HG02973 (cell line): Measurements from ENCODE around the gene STT3B.

Experiments used
- ATAC-seq: cut with Tn5 transposase; IDR thresholded peaks from one replicate; pipeline ENCODE4 v1.9.1; 2021; ENCODE audit warnings: moderate library complexity; ENCODE audit not compliant: unreplicated experiment

The STT3B gene

DNA sequence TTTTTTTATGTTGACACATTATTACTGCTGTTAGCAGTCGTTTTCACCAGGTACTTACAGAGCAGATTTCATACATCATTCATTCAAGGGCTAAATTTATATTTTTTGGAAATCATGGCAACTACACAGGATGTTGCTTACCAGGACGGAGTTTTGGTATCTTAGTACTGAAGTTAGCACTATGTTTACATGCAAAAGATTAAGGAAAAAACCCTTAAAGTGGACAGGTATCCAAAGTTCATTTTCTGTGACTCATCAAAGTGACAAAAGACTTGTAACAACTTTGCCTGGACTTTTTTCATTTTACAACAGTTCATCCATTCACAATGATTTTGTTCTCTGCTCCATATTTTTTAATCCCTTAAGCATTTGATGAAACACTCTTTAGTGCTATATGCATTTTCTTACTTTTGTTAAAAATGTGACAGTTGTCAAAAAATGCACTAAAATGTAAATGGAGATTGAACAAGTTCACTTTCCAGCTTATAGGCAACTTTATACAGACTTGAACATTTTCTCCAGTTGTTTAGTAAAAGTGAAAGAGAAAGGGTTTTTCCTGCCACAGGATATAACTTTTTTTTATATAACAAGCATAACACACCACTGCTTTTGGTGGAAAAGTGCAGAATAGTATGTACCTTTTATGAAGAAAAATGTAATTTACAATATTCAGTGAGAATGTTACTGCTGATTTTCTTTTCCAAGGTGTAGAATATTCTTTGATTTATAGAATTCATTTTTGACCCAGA lies 104.1 kb downstream of the STT3B start:
- ATAC-seq, result no peak

DNA sequence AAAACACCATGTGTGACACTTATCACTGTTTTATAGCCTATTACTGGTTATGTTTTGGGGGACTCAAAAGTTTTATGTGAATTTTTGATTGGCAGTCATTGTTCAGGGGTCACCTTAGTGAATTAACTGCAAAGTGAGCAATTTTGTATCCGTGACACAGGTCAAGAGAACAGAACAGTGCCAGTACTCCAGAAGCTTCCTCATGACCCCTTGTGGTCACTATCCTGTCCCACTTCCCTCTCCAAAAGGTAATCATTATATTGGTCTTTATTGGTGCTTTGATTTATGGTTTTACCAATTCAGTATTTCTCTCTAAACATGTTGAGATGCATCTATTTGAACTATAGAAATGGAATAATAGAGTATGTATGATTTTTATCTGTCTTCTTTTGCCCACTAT lies 107.1 kb downstream of the STT3B start:
- no peak for ATAC-seq

DNA sequence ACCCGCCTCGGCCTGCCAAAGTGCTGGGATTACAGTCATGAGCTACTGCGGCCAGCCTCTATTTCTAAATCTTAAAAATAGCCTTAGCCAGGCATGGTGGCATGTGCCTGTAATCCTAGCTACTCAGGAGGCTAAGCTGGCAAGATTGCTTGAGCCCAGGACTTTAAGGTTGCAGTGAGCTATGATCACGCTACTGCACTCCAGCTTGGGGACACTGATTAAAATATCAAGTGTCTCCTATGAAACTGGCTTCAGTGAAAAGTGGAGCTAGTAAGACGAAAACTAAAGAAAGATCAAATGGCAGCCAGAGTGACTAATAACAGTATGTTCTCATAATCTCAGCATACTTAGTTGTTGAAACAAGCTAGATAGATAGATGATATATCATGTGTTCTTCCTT lies 112.5 kb downstream of the STT3B start:
- no peak for ATAC-seq

DNA sequence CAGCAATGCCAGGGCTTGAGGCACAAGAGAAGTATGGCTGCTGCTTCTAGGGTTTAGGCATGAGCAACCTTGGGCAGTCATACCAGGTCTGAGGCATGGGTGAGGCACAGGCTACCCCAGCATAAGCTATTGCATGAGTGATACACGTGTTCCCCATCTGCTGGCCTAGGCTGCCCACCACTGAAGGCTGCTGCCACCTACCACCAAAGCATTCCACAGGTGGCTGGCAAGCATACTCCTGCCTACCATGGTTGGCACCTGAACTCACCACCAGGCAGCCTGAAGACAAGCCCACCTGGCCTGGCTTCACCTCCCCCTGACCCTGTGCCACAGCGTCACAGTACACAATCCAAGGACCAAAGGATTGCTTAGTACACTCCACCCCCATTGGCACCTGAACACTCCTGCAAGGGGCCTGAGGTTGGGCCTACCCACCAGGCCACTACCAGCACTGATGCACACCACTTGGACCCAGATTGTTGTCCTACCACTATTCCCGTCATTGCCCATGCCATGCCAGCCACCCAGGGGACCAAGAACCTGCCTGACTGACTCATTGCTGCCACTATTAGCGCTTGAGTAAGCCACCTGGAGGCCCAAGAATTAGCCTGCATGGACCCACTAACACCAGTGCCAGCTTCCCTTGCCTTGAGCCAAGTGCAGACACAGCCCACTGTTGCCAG lies 115.7 kb downstream of the STT3B start:
- ATAC-seq, result no peak

DNA sequence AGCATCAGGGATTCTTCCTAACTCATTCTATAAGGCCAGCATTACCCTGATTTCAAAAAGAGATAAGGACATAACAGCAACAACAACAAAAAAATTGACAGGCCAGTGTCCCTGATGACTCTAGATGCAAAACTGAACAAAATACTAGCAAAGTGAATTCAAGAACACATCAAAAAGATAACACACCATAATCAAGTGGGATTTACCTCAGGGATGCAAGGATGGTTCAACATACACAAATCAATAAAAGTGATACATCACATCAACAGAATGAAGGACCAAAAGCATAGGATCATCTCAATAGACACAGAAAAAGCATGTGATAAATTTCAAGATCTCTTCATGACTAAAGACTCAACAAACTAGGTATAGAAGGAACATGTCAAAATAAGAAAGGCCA lies 119.6 kb downstream of the STT3B start:
- no peak for ATAC-seq

DNA sequence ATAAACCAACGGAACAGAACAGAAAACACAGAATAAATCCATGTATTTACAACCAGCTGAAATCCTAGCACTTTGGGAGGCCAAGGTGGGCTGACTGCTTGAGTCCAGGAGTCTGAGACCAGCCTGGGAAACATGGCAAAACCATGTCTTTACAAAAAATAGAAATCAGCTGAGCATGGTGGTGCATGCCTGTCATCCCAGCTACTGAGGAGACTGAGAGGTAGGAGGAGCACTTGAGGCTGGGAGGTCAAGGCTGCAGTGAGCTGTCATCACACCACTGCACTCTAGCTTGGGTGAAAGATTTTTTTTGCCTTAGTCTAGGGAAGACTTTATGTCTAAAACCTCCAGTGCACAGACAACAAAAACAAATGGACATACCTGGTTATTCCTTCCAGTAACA lies 120.7 kb downstream of the STT3B start:
- ATAC-seq, result no peak

DNA sequence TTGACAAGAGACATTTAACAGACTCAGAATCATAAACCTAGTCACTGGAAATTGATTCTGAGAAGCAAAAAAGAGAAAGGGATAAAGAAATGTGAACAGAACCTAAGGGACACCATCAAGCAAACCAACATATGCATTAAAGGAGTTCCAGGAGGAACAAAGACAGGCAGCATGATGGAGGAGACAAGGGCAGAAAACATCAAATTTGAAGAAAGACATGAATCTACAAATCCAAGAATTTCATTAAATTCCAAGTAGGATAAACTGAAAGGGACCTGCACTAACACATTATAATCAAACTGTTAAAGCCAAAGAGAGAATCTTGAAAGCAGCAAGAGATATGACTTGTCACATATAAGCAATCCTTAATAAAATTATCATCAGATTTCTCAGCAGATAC lies 122.3 kb downstream of the STT3B start:
- no peak for ATAC-seq

DNA sequence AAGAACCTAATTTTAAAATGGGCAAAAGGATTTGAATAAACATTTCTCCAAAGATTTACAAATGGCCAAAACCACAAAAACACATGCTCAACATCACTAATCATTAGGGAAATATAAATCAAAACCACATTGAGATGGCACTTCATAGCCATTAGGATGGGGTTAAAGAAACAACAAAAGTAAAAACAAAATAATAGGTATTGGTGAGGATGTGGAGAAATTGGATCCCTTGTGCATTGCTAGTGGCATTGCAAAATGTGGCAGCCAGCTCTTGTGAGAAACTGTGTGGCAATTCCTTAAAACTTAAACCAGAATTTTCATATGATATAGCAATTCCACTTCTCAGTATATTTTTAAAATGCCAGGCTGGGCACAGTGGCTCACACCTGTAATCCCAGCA lies 126.5 kb downstream of the STT3B start:
- ATAC-seq, result no peak

DNA sequence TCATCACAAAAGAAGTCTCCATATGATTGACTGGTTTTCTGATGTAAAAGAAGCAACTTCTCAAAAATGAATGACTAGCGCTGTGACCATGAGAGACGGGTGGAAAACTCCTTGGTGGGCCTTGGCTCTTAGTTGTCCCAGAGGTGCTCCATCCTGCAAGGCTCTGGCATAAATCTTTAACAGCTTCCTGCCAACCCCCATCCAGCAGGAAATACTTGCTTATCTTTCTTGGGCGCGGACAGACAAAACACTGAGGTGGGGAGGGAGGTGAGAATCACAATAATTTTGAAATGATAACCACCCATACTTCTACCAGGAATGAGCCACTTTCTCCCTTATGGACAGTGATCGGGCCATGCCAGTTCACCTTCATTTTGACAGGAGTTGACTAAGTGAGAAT lies 128.6 kb downstream of the STT3B start:
- ATAC-seq, result no peak

DNA sequence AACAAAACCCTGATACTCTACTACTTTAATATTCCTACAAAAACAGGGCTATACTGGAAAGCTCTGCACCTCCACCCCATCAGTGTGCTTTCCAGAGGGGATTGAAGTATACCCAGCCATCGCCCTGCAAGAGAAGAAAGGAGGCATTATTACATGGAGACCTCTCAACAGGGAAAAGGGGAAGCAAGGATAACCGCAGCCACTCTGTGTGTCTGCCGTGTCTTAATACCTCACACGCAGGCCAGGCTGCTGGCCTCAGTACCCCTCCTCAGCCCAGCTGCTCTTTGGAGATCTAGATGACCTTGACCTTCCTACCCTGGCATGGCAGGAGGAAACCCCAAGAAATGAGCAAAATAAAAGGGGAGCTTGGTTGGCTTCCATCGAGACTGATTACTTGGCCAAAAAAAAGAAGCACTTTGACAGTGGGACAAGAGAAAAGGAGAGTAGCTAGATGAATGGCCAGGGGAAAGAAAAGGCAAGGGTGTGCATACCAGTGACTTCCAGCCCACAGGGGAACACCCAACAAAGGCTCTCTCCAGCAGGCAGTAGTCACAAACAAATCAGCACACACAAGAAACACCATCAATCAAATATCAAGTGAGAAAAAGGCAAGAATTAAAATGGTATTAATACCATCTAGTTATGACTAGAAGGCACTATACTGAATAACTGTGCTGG lies 129.4 kb downstream of the STT3B start:
- no peak for ATAC-seq

DNA sequence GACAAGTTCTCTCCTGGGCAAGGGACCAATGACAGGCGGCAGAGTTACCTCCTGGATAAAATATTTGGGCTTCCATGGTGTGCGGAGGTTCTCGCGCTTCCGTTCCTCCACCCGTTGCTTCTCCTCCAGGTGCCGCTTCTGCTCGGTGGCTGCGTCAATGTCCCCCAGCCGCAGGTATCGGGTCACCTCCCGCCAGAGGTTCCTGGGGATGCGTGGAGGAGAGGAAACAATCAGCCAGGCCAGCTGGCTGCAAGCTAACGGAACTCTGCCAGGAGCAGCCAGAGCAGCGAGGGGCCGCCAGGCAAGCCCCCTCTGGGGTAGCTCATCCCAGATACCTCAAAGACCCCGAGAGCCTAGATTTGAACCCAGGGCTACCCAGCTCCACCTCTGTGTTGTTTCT lies 131.3 kb downstream of the STT3B start:
- ATAC-seq, result no peak

DNA sequence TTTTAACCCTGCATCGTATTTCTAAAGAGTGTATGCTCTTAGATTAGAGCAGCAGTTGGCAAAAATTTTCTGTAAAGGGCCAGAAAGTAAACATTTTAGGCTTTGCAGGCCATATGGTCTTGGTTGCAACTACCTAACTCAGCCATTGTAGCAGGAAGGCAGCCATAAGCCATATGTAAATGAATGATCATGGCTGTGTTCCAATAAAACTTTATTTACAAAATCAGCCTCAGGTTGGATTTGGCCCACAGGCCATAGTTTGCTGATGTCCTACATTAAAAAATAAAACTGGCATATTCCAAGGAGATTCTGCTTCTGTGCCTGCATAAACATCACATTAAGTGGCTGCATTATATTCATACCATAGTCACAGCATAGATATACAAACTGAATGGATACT lies 134.9 kb downstream of the STT3B start:
- no peak for ATAC-seq

DNA sequence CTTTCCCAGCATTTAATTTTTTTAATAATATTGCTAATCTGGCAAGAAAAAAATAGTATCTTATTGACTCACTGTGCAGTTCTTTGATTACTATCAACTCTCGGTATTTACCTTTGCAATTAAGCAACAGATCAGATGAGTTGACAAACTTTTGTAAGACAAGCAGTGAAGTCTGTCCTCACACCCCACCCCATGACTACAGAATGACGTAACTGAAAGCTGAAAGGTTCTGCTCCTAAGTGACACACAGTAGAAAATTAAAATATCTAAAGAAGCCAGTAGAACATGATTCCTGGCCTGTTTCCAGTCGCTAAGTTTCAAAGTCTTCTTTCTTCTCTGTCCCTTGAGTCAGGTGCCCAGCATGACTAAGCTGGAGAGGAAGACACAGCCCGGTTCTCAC lies 135.5 kb downstream of the STT3B start:
- ATAC-seq, result no peak

DNA sequence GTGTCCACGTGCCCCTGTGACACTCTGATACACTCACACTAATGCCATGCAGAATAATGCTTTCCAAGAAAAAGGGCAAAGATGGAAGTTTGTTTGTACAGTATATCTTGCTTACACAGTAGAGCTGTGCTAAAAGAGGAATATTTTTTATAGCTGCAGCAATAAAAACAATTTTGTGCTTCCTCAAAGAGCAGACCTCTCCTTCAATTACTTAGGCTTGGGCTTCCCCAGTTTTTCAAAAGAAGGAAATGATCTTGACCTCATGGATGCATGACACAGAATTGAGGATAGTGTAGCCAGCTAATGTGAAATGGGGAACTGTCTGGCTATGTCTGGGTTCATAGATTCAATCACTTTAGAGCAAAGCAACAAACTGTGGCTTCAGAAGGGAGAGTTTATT lies 137.4 kb downstream of the STT3B start:
- ATAC-seq, result no peak

DNA sequence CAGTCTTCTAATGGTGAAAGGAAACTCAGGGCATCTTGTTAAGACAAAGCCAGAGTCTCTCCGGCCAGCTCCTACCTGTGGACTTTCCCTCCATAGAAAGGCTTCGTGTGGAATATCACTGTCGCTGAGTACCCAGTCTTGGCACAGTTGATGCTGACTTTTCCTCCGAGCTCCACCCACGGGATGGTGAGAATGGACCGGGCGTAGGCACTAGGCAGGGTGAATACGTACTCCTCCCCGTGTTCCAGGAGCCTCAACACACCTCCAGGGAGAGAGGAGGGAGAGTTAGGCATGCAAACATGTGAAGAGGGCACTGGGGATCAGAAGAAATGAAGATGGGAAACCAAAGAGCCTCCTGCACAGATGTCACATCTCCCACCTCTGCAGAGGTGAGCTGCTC lies 138.0 kb downstream of the STT3B start:
- ATAC-seq, result no peak

DNA sequence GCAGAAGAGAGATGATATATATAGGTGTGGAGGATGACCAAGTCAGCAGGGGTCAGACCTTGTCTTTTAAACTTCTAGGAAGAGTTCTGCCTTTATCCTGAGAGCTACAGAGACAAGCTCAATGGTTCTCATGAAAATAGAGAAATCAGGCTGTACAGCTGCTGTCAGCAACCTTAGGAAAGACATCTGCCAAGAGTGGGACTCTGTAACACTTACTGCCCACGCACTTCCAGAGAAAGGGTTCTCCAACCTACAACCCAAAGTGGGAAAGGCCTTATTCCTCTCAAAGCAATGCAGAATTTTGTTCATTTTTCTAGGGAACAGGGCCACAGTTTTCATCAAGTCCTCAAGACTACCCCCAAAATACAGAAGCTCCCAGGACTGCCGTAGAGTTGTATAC lies 138.7 kb downstream of the STT3B start:
- ATAC-seq, result no peak

DNA sequence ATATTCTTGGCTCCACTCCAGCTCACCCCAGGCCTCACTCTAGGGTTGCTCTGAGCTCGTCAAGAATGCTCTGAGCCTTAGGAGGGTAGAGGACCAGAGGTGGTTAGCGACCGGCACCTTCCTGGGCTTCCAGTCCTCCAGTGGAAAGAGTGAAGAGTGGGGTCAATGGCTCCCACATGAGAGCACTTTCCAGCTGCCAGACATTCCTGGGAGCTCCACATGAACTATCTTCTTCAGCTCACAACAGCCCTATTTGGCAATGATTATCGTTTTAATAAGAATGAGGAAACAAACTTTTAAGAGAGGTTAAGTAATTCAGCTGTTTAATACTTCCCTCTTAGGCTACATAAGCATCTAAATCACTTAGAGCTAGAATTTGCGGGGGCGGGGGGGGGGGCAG lies 139.3 kb downstream of the STT3B start:
- ATAC-seq, result no peak

DNA sequence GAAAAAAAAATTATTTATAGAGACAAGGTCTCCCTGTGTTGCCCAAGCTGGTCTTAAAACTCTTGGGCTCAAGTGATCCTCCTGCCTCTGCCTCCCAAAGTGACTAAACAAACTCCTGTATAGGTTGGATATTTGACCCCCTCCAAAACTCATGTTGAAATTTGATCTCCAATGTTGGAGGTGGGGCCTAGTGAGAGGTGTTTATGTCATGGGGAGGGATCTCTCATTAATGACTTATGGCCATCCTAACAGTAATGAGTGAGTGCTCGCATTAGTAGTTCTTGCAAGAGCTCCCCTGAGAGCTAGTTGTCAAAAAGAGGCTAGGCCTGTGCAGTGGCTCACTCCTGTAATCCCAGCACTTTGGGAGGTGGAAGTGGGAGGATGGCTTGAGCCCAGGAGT lies 141.2 kb downstream of the STT3B start:
- ATAC-seq, result no peak

DNA sequence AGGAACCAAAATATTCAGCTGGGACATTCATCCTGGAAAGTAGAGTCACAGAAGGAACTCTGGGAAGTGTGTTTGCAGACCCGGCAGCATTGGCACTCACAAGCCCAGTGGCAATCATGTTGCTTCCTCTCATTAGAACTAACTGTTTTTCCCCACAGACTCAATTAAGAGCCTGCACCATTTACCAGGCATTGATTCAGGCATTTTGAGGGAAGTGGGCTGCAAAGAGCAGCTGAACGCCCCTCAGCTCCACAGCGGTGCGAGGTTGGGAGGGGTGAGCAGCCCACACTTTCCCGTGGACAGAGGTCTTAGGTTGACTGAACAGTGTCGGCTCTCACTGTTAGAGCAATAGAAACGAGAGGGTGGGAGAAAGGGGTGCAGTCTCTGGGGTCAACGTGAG lies 143.8 kb downstream of the STT3B start:
- ATAC-seq, result no peak

DNA sequence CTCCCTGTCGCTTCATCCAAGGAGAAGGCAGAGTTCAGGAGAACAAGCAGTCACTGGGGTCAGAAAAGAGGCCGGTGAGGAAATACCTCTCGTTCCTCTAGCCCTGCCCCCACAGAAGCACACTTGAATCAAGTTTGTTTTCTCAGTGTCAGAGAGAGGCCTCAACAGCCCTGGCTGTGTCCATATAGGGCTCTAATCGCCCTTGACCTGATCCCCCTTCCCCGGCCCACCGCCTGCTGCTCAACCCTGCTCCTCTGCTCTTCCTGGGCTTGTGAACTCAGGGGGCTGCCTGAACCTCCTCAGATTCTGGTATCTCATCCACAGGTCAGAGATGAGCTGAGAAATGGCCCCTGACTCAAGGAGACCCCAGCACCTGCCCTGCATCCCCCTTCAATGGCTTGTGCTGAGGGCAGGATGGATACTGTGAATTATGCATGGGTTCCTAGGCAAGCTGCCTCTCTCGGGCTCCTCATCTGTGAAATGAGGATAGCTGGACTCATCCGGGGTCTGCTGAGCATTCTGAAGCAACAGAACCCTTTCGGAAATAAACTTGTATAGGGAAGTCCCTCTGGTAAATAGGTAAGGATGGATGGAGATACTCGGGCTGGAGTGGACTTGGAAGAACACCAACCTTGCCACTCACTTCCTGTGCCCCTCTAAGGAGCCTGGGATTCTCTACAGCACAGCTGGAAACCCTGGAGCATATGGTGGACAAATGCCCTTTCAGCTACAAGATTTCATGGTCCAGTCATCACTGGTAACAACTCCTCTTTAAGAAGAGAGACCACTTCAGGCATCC lies 147.5 kb downstream of the STT3B start:
- ATAC-seq, result no peak
